NB4 (cell line): ENCODE results near the gene MDH2.

Experiments
- MAX ChIP-seq: IDR thresholded peaks from 2 replicates; pipeline ENCODE4 v1.6.1; 2011; ENCODE audit warnings: low read depth, low read length
- TF ChIP-seq, protein P1 (sequence below): IDR thresholded peaks from one replicate; pipeline ENCODE4 v1.5.1; 2012; ENCODE audit warnings: low read depth, low read length

DNA sequence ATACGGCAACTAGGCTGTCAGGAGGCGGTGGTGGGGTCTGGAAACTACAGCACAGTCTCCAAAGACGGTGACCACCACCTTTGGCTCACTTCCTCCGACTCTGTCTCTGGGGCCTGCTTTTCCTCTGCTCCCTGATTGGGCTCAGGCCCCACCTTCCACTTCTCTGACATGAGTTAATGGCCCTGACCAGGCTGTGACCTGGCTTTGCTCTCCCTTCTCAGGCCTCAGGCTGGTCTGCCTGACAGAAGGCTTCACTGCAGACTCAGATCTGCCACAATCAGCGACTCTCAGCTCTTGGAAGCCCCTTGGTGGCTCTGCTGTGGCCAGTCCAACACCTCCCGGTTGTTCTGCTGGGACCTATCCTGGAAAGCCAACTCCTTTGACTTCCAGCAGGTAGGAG lies 7.8 kb upstream of the MDH2 start:
- TF ChIP-seq, protein P1, sequence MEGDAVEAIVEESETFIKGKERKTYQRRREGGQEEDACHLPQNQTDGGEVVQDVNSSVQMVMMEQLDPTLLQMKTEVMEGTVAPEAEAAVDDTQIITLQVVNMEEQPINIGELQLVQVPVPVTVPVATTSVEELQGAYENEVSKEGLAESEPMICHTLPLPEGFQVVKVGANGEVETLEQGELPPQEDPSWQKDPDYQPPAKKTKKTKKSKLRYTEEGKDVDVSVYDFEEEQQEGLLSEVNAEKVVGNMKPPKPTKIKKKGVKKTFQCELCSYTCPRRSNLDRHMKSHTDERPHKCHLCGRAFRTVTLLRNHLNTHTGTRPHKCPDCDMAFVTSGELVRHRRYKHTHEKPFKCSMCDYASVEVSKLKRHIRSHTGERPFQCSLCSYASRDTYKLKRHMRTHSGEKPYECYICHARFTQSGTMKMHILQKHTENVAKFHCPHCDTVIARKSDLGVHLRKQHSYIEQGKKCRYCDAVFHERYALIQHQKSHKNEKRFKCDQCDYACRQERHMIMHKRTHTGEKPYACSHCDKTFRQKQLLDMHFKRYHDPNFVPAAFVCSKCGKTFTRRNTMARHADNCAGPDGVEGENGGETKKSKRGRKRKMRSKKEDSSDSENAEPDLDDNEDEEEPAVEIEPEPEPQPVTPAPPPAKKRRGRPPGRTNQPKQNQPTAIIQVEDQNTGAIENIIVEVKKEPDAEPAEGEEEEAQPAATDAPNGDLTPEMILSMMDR = no peak
- TF ChIP-seq MAX = no peak
